HL-60 (cell line): ENCODE data around the gene ERC2.

Source experiments
- DNase-seq, 2 experiments: peaks; one replicate each; pipeline ENCODE4 v3.0.0-alpha.2; 2010 to 2020; ENCODE audit warnings: low read depth in 1 of 2, low spot score in 1 of 2
- H3K27ac ChIP-seq: fragments of 250-450 bp; sonication (Bioruptor Pico); replicated peaks from 2 replicates; pipeline ENCODE4 v1.5.1; 2020; ENCODE audit warnings: mild to moderate bottlenecking, moderate library complexity
- H3K27me3 ChIP-seq: fragments of 250-450 bp; sonication (Bioruptor Pico); 2 replicates; pipeline ENCODE4 v1.5.1; 2021; ENCODE audit warnings: mild to moderate bottlenecking, moderate library complexity; ENCODE audit not compliant: insufficient read depth, poor library complexity, severe bottlenecking
- H3K4me3 ChIP-seq: replicated peaks from 2 replicates; pipeline ENCODE4 v1.5.1; 2011; ENCODE audit warnings: mild to moderate bottlenecking, control low read depth, low read length; ENCODE audit not compliant: insufficient read depth
- GABPA ChIP-seq: IDR thresholded peaks from 2 replicates; pipeline ENCODE4 v1.6.1; 2012; ENCODE audit warnings: low read depth
- POLR2AphosphoS5 ChIP-seq: IDR thresholded peaks from 2 replicates; pipeline ENCODE4 v1.6.1; 2012; ENCODE audit warnings: low read depth
- SPI1 ChIP-seq: IDR thresholded peaks from 2 replicates; pipeline ENCODE4 v1.6.1; 2012; ENCODE audit warnings: low read depth, mild to moderate bottlenecking, borderline replicate concordance
- TF ChIP-seq, protein P1 (sequence below): IDR thresholded peaks from one replicate; pipeline ENCODE4 v1.5.1; 2011; ENCODE audit warnings: low read length, control low read depth, inconsistent platforms; ENCODE audit not compliant: insufficient read depth
- TF ChIP-seq, protein P2 (sequence below): IDR thresholded peaks from 2 replicates; pipeline ENCODE4 v1.6.1; 2012; ENCODE audit warnings: low read depth; ENCODE audit not compliant: insufficient replicate concordance

Gene ERC2

DNA sequence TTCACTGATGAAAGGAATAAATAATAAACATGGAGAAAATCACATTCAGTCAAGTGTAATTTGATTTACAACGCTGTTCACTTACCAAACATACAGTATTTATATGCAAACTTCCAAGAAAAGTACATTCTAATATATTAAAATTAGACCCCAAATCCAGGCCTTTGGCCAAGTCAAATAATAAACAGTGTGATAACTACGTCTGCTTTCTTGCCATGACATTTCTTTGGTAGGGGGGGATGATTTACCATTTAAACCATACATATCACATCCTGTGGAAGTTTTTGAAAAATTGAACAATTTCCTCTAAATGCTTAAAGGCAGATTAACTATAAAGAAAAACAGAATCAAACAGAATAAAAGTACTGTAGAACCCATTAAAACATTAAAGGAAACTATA lies 613.0 kb downstream of the ERC2 start:
- DNase-seq, result no peak
- no peak for TF ChIP-seq GABPA
- no peak for TF ChIP-seq POLR2AphosphoS5
- no peak for TF ChIP-seq SPI1
- TF ChIP-seq, protein P1, sequence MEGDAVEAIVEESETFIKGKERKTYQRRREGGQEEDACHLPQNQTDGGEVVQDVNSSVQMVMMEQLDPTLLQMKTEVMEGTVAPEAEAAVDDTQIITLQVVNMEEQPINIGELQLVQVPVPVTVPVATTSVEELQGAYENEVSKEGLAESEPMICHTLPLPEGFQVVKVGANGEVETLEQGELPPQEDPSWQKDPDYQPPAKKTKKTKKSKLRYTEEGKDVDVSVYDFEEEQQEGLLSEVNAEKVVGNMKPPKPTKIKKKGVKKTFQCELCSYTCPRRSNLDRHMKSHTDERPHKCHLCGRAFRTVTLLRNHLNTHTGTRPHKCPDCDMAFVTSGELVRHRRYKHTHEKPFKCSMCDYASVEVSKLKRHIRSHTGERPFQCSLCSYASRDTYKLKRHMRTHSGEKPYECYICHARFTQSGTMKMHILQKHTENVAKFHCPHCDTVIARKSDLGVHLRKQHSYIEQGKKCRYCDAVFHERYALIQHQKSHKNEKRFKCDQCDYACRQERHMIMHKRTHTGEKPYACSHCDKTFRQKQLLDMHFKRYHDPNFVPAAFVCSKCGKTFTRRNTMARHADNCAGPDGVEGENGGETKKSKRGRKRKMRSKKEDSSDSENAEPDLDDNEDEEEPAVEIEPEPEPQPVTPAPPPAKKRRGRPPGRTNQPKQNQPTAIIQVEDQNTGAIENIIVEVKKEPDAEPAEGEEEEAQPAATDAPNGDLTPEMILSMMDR, result no peak
- TF ChIP-seq, protein P2, sequence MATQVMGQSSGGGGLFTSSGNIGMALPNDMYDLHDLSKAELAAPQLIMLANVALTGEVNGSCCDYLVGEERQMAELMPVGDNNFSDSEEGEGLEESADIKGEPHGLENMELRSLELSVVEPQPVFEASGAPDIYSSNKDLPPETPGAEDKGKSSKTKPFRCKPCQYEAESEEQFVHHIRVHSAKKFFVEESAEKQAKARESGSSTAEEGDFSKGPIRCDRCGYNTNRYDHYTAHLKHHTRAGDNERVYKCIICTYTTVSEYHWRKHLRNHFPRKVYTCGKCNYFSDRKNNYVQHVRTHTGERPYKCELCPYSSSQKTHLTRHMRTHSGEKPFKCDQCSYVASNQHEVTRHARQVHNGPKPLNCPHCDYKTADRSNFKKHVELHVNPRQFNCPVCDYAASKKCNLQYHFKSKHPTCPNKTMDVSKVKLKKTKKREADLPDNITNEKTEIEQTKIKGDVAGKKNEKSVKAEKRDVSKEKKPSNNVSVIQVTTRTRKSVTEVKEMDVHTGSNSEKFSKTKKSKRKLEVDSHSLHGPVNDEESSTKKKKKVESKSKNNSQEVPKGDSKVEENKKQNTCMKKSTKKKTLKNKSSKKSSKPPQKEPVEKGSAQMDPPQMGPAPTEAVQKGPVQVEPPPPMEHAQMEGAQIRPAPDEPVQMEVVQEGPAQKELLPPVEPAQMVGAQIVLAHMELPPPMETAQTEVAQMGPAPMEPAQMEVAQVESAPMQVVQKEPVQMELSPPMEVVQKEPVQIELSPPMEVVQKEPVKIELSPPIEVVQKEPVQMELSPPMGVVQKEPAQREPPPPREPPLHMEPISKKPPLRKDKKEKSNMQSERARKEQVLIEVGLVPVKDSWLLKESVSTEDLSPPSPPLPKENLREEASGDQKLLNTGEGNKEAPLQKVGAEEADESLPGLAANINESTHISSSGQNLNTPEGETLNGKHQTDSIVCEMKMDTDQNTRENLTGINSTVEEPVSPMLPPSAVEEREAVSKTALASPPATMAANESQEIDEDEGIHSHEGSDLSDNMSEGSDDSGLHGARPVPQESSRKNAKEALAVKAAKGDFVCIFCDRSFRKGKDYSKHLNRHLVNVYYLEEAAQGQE, result no peak
- Histone ChIP-seq H3K27ac (no peak overlapping the region), H3K27me3 (no peaks in the 10 kb centered on the region), H3K4me3 (no peak overlapping the region)

DNA sequence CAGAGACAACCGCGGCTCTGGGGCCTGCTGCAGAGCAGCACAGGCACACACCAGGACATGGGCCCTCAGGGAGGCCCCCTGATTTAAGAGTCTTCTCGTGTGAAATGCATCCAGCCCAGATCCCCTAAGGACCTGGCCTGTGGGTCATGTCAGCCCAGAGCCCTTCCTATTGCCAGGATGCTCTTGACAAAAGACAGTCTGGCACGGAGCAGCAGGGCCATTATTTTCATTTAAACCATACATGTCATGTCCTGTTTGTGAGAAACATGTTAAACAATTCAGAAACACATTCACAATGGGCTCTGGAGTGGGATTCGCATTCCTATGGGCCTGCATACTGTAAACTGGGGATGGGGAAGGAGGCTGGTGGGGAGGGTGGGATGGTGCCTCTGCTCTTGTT lies 613.8 kb downstream of the ERC2 start:
- Histone ChIP-seq H3K4me3 (no peak overlapping the region), H3K27ac (no peak overlapping the region), H3K27me3 (no peaks in the 10 kb centered on the region)
- DNase-seq, result no peak
- TF ChIP-seq, protein P2, result no peak
- no peak for TF ChIP-seq GABPA
- TF ChIP-seq, protein P1, result no peak

DNA sequence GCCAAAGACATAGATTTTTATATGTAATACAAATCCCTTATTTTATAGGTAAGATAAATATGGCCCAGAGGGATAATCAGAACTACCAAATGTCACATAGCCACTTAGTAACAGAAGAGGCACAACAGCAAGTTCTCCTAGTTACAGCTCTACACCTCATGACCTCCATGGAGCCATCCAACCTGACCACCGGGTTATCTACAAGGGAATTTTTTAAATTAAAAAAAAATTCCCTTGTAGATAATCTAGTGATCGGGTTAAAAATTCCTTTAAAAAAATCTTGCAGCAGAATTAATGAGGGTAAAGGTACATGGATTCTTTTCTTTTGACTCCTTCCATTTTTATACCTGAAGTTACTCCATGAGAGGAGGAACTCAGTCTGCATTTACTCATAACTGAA lies 615.9 kb downstream of the ERC2 start:
- H3K27ac ChIP-seq, result no peak overlapping the region
- H3K27me3 ChIP-seq, result no peaks in the 10 kb centered on the region
- no peak for DNase-seq
- no peak overlapping the region for H3K4me3 ChIP-seq
- TF ChIP-seq SPI1 (no peak), GABPA (no peak), POLR2AphosphoS5 (no peak)
- TF ChIP-seq, protein P2, result no peak
- TF ChIP-seq, protein P1, result no peak
